ENCODE data around the gene COL15A1. TPM values are rescaled to one million over a fixed set of nuclear protein-coding genes. Genes with fewer than 3 reads are reported as not detected.

COL15A1 gene
- total RNA-seq, 1 experiment from 2014 or later = not detected

- H4K5ac ChIP-seq (ENCODE audit: insufficient read length, low read depth, low read length) = no peak overlapping the region
- peaks cover 21% of the 10 kb centered on the region for H3K27me3 Mint-ChIP-seq (ENCODE audit: low read depth)
Observed at GRCh38 chr9:99103901-99104458, 160.3 kb downstream of the COL15A1 start.

More at GRCh38 chr9:99103901-99104458, 160.3 kb downstream of the COL15A1 start:
- no peak overlapping the region for H2BK20ac ChIP-seq (ENCODE audit: low read depth, low read length, poor library complexity, severe bottlenecking)
- no peak overlapping the region for H2BK15ac ChIP-seq (ENCODE audit: low read depth, low read length)
- no peaks in the 10 kb centered on the region for H4K20me1 ChIP-seq (ENCODE audit: control insufficient read depth, insufficient read depth, insufficient read length)
- no peak overlapping the region for H4K91ac ChIP-seq (ENCODE audit: insufficient read length, low read depth, low read length)
- no peaks in the 10 kb centered on the region for H3K4me1 ChIP-seq (ENCODE audit: insufficient read depth, low read length)
- no peak overlapping the region for H2AK5ac ChIP-seq (ENCODE audit: insufficient read length, low read length)
- H3K14ac ChIP-seq (ENCODE audit: insufficient read depth, low read length) = no peak overlapping the region
- Mint-ChIP-seq H3K4me1 (peaks cover 35 to 36% of the 10 kb centered on the region in 2 experiments), H3K36me3 (ENCODE audit: insufficient read depth in 1 of 3, low read depth in 3 of 3) (peaks cover 0 to 1% (median 0%) of the 10 kb centered on the region in 3 experiments; a peak in 1 of 7 replicates), H3K4me3 (peak overlapping the region; percentile 79 to 90), H3K27ac (peak overlapping the region; percentile 45 to 77 (median 55); a peak in 2 of 7 replicates), H3K9me3 (peaks cover 0 to 10% of the 10 kb centered on the region in 2 experiments; a peak in 2 of 5 replicates)
- H3K79me1 ChIP-seq (ENCODE audit: insufficient read depth, low read depth, low read length, poor library complexity, severe bottlenecking) = peaks cover 2% of the 10 kb centered on the region
- no peak overlapping the region for H2BK12ac ChIP-seq (ENCODE audit: insufficient read length, low read depth, low read length)
- no peak for DNase-seq
- peak overlapping the region; percentile 60 for H2AFZ ChIP-seq (ENCODE audit: low read length)
- H3K18ac ChIP-seq (ENCODE audit: insufficient read length, low read depth, low read length) = no peak overlapping the region
- no peaks in the 10 kb centered on the region for H3K27me3 ChIP-seq (ENCODE audit: insufficient read depth, low read length)
- no CpG with 5 or more reads among the region's 14 CpGs for WGBS (ENCODE audit: extremely low coverage, insufficient read length, low lambda C conversion rate)
- H3K23ac ChIP-seq (ENCODE audit: insufficient read length, low read depth, low read length) = no peak overlapping the region
- H2BK120ac ChIP-seq (ENCODE audit: low read depth, low read length, poor library complexity, severe bottlenecking) = no peak overlapping the region
- H3K79me2 ChIP-seq (ENCODE audit: insufficient read depth, low read length) = peaks cover 18% of the 10 kb centered on the region; the same call in 1 of the 2 replicates
- H4K8ac ChIP-seq (replicated peaks; ENCODE audit: insufficient read length, low read depth, low read length) = no peak overlapping the region
- H3T11ph ChIP-seq (ENCODE audit: low read length) = no peak overlapping the region
- H3K27ac ChIP-seq (ENCODE audit: insufficient read length, low read depth, low read length) = no peak overlapping the region
- no peak for TF ChIP-seq CTCF (conservative IDR thresholded peaks at IDR 0.05)
- H3K9me3 ChIP-seq (ENCODE audit: control insufficient read depth, low read depth, low read length) = no peaks in the 10 kb centered on the region
- H3K4ac ChIP-seq (ENCODE audit: low read depth, low read length) = no peak overlapping the region
- H3K9ac ChIP-seq (ENCODE audit: extremely low read depth, insufficient read length, low read length) = peak overlapping the region; percentile 56
- H2BK5ac ChIP-seq (ENCODE audit: insufficient read length, low read length) = no peak overlapping the region
- H3K4me2 ChIP-seq (ENCODE audit: insufficient read depth, insufficient read length, low read length) = peak overlapping the region; percentile 99
- H3K56ac ChIP-seq (ENCODE audit: insufficient read length, low read depth, low read length) = no peak overlapping the region
- H3K23me2 ChIP-seq (ENCODE audit: insufficient read length, low read depth, low read length, poor library complexity, severe bottlenecking) = peaks cover 14% of the 10 kb centered on the region
